GM12865 (cell line): ENCODE data around the gene ADARB2.

Experiments used
- DNase-seq: peaks from one replicate; pipeline ENCODE4 v3.0.0; 2010; ENCODE audit warnings: low read depth
- H3K4me3 ChIP-seq: 2 replicates; pipeline ENCODE4 v1.5.1; 2011; ENCODE audit warnings: mild to moderate bottlenecking, low read depth, low read length, control low read depth
- CTCF ChIP-seq: IDR thresholded peaks from 2 replicates; pipeline ENCODE4 v1.5.1; 2011; ENCODE audit warnings: low read length, control low read depth, low read depth, inconsistent platforms; ENCODE audit not compliant: insufficient read depth; ENCODE audit errors: missing control alignments

ADARB2 gene

GRCh38 chr10:1489801-1490200, 247.5 kb downstream of the ADARB2 start:
- no peak for DNase-seq
- TF ChIP-seq CTCF, result no peak
- peak overlapping the region; percentile 44; the same call in 1 of the 2 replicates for H3K4me3 ChIP-seq

GRCh38 chr10:1488970-1489548, 248.3 kb downstream of the ADARB2 start:
- TF ChIP-seq CTCF, result no peak
- peak overlapping the region; percentile 44 for H3K4me3 ChIP-seq
- peak; percentile 87 for DNase-seq

- no peak for TF ChIP-seq CTCF
- no peak for DNase-seq
These were observed 250.3 kb downstream of the ADARB2 start for GRCh38 chr10:1486841-1487687.

GRCh38 chr10:1485357-1485756, 252.0 kb downstream of the ADARB2 start:
- no peak overlapping the region for H3K4me3 ChIP-seq
- DNase-seq, result no peak
- TF ChIP-seq CTCF, result no peak

More at GRCh38 chr10:1486841-1487687, 250.3 kb downstream of the ADARB2 start:
- no peak overlapping the region for H3K4me3 ChIP-seq

- DNase-seq, result no peak
- TF ChIP-seq CTCF, result no peak
- no peak overlapping the region for H3K4me3 ChIP-seq
These were observed 253.5 kb downstream of the ADARB2 start for GRCh38 chr10:1483826-1484225.

GRCh38 chr10:1483246-1483645, 254.1 kb downstream of the ADARB2 start:
- DNase-seq, result no peak
- no peak overlapping the region for H3K4me3 ChIP-seq
- no peak for TF ChIP-seq CTCF

GRCh38 chr10:1477578-1477977, 259.7 kb downstream of the ADARB2 start:
- no peak for TF ChIP-seq CTCF
- DNase-seq, result no peak
- H3K4me3 ChIP-seq, result no peak overlapping the region
